GM13976 (cell line): ENCODE results near the gene CDKN2B-AS1.

ENCODE experiments used
- DNase-seq: peaks from one replicate; pipeline ENCODE4 v3.0.0; 2012; ENCODE audit warnings: low spot score
- CTCF ChIP-seq: IDR thresholded peaks from 2 replicates; pipeline ENCODE4 v1.5.1; 2012; ENCODE audit warnings: borderline replicate concordance, mild to moderate bottlenecking; ENCODE audit not compliant: insufficient read depth; ENCODE audit errors: extremely low read depth, missing control alignments, control extremely low read depth
- in situ Hi-C: fragments of 300-500 bp; cut with MboI; formaldehyde crosslinking; loops from one replicate; pipeline ENCODE4 v1.12.0; 2022; ENCODE audit warnings: low sequenced_read_pairs, mixed read lengths, inconsistent platforms; ENCODE audit not compliant: unreplicated experiment

The CDKN2B-AS1 gene

DNA sequence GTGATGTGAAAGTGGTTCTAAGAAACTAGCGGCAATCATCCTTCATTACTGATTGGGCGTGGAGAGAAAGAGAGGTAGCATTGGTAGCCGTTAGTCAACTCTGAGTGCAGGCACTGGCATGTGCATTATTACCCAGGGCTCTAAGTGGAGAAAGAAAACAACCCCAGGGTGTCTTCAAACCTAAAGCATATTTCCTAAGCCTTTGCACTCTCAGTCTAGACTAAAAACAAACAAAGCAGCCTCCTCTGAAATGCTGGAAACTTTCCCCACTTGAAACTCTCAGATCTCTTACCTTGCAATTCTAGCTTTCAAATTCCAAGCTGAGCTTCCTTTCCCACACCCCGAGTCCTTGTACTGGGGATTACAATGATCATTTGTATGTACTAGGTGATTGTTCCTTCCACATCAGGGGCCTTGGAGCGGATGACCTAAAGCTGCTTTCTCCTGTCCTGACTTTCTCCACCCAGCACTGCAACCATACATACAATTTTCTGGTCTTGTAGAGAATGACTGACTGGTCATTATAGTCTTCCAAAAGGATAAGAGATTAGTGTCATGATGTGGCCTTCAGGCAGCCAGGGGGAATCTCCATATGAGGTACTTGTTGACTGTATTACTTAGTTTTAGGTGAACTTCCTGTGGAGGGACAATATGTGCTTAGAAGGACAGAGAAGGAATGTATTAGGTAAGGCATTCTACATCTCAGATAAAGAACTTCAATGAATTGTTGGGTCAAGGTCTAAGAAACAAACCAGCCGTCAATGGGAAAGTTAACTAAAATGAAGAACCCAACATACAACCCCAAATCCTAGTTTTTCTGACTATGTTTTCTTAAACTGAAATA lies 112.8 kb downstream of the CDKN2B-AS1 start:
- TF ChIP-seq CTCF, result no peak
- no peak for DNase-seq
- in situ Hi-C loops, result no loop called here

DNA sequence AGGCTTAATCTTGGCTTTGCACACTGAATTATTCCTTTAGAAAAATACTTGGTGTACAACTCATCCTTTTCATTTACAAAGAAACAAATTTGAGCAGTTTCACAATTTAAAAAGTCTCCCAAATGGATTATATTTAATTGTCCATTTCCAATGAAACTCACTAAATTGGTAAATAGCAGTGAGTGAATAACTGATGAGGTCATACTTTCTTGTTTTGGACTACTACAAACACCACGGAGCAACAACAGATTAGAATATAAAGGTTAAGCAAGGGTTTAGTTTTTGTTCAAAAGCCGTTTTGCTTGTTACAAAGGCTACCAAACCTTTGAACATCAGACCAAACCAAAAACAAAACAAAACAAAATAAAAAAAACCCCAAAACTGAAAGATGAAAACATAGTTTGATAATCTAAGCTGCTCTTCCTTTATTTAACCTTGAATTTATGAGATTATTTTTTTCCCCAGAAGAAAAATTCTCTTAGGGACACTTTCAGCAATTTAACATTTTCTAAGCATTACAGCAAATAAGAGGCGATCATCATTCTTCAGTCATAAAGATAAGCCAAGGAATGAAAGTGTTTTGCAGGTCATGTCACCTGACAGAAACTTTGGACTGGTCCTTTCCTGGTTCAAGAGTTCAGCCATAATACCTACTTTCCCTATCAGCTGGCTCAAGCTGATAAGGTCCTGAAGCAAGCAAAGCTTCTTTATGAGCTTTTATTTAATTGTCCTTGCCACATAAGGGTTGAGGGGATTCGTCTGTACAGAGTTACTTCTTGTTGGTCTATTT lies 114.2 kb downstream of the CDKN2B-AS1 start:
- no peak for TF ChIP-seq CTCF
- in situ Hi-C loops, result no loop called here

GRCh38 chr9:22111176-22111953 lies 116.8 kb downstream of the CDKN2B-AS1 start:
- no peak for TF ChIP-seq CTCF
- in situ Hi-C loops, result no loop called here
- DNase-seq, result no peak

More for the DNA sequence above, 114.2 kb downstream of the CDKN2B-AS1 start:
- DNase-seq, result no peak

DNA sequence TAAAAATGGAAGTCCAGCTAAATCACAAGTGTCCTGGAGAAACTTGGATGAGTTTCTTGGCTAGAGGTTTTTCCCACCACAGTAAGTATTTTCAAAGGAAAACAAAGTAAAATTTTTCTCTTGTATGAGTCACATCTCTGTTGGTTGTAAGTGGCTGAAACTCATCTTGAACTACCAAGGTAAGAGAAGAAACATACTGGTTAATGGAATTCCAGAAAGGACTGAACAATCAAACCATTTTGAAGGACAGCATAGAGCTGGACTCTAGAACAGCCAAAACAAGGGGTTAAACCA lies 117.3 kb downstream of the CDKN2B-AS1 start:
- in situ Hi-C loops, result no loop called here
- no peak for DNase-seq
- TF ChIP-seq CTCF, result no peak

DNA sequence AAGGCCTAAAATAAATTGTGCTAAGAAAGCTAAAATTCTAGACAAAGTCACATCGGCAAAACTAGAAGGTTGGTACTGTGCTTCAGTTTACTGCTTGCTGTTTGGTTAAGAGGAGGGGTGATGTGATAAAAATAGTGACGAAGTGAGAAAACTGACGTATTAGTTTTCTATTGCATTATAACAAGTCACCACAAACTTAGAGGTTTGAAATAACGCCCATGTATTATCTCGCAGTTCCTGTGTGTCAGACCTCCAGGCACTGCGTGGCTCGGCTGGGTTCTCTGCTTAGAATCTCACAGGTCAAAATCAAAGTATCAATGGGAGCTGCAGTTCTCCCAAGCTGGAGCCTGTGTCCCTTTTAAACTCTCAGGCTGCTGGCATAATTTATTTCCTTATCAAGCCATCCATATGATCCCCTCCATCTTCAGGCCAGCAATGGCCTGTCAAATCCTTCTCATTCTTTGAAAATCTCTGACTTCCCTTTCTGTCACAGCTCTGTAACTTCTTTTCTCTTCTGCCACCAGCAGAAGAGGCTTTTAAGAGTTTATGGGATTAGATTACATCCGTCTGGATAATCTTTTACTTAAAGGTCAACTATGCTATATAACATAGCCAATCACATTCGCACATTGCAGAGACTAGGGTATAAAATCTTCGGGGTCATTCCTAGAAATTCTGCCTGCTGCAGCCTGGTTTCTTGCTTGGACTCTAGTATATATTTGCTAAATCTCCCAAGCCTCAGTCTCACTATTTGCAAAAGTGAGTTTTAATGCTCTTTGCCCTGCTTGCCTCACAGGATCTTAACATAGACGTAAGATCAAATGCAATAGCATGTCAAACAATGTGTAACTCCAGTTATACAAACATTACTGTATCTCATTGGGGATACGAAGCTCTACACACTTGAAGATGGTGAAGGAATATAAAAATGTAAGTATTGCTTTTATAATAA lies 118.6 kb downstream of the CDKN2B-AS1 start:
- in situ Hi-C loops, result no loop called here
- no peak for DNase-seq
- TF ChIP-seq CTCF, result no peak
